Ovary (tissue), 3 donors: ENCODE measurements around the gene DENND1A.

Experiments used
- EP300 ChIP-seq: sonication (generic); formaldehyde crosslinking; IDR thresholded peaks from one replicate; pipeline ENCODE4 v1.6.1; 2017; ENCODE audit warnings: antibody characterized with exemption
- TF ChIP-seq, protein P1 (sequence below), 3 donors: fragments of 450-650 bp in 2 of 3; fragments of 200-600 bp in 1 of 3; IDR thresholded peaks; one replicate each; pipeline versions ENCODE4 v1.5.1 to v1.8.0; 2016 to 2022; ENCODE audit warnings: antibody characterized with exemption in 3 of 3, mild to moderate bottlenecking in 1 of 3
- donor health status: DM: no; HTN: no; CAD: no.

DNA sequence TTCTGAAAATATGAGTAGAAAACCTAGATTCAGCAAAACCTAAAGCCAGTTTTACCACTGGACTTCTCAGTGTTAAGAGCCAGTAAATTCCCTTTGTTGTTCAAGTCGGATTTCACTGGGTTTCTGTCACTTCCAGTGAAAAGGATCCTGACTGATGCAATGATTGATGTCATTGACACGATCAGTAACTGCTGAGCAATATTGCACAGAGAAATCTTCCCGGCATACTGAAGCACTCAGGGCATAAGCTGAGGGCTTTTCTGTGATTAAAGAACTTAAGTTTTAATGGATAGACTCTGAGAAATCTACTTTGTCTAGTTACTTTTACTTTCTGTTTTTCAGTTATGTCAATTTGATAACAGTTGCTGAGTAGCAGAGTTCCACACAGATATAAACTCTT lies 61.9 kb downstream of the DENND1A start:
- TF ChIP-seq, protein P1, sequence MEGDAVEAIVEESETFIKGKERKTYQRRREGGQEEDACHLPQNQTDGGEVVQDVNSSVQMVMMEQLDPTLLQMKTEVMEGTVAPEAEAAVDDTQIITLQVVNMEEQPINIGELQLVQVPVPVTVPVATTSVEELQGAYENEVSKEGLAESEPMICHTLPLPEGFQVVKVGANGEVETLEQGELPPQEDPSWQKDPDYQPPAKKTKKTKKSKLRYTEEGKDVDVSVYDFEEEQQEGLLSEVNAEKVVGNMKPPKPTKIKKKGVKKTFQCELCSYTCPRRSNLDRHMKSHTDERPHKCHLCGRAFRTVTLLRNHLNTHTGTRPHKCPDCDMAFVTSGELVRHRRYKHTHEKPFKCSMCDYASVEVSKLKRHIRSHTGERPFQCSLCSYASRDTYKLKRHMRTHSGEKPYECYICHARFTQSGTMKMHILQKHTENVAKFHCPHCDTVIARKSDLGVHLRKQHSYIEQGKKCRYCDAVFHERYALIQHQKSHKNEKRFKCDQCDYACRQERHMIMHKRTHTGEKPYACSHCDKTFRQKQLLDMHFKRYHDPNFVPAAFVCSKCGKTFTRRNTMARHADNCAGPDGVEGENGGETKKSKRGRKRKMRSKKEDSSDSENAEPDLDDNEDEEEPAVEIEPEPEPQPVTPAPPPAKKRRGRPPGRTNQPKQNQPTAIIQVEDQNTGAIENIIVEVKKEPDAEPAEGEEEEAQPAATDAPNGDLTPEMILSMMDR (IDR thresholded peaks at IDR 0.05): no peak
- TF ChIP-seq EP300: no peak
